Thymus (tissue), 11 donors: Measurements from ENCODE around the gene TMEM144. TPM values are rescaled to one million over a fixed set of nuclear protein-coding genes. Genes with fewer than 3 reads are reported as not detected.
A peak's percentile ranks its signal among the peaks of the same experiment; 100 is the strongest.

Source experiments
- DNase-seq, 9 donors: peaks; one replicate each; pipeline ENCODE4 v3.0.0-alpha.2; 2013; ENCODE audit warnings: low spot score in 9 of 9, low read depth in 6 of 9, missing footprints in 1 of 9
- H3K27ac ChIP-seq, 2 donors: one replicate each; pipeline ENCODE4 v1.5.1; 2013; ENCODE audit warnings: control low read depth in 1 of 2, low read depth in 1 of 2, low read length in 1 of 2, mild to moderate bottlenecking in 1 of 2, moderate library complexity in 1 of 2
- H3K27me3 ChIP-seq, 2 donors: one replicate each; pipeline ENCODE4 v1.5.1; 2013; ENCODE audit warnings: low read length in 1 of 2; ENCODE audit not compliant: control insufficient read depth in 2 of 2, insufficient read depth in 1 of 2
- H3K36me3 ChIP-seq, 2 donors: one replicate each; pipeline ENCODE4 v1.5.1; 2013; ENCODE audit warnings: low read length in 1 of 2, mild to moderate bottlenecking in 1 of 2, moderate library complexity in 1 of 2; ENCODE audit not compliant: control insufficient read depth in 2 of 2, insufficient read depth in 2 of 2
- H3K4me1 ChIP-seq, 2 donors: one replicate each; pipeline ENCODE4 v1.5.1; 2013; ENCODE audit warnings: low read length in 2 of 2; ENCODE audit not compliant: control insufficient read depth in 2 of 2, insufficient read depth in 2 of 2
- H3K4me3 ChIP-seq, 2 donors: one replicate each; pipeline ENCODE4 v1.5.1; 2013; ENCODE audit warnings: low read length in 2 of 2, control low read depth in 1 of 2, mild to moderate bottlenecking in 1 of 2
- H3K9me3 ChIP-seq, 2 donors: one replicate each; pipeline ENCODE4 v1.5.1; 2013; ENCODE audit warnings: low read length in 1 of 2, mild to moderate bottlenecking in 1 of 2; ENCODE audit not compliant: control insufficient read depth in 2 of 2, insufficient read depth in 1 of 2
- WGBS: extraction: QIAGEN DNeasy Blood & Tissue Kit; methylation state at CpG from one replicate; pipeline ENCODE4 v1.1.7; 2013; 5-methylcytosine and 5-hydroxymethylcytosine counted together
- polyA plus RNA-seq: library from polyadenylated mRNA; stranded (reverse); fragments of 200-250 nt; gene quantifications from one replicate; pipeline ENCODE4 v1.2.3, GENCODE V29; 2013
- total RNA-seq: library from RNA; stranded (reverse); fragments of 120-200 nt; gene quantifications from one replicate; pipeline ENCODE4 v1.2.4, GENCODE V29; 2013
- donor health status: healthy.

The TMEM144 gene
- total and polyA plus RNA-seq, 2 donors = 1.4 to 2.5 TPM

GRCh38 chr4:158186815-158187214, 23.5 kb upstream of the TMEM144 start:
- Histone ChIP-seq H3K4me3 (no peak overlapping the region), H3K9me3 (no peaks in the 10 kb centered on the region), H3K27me3 (no peaks in the 10 kb centered on the region), H3K27ac (no peak overlapping the region), H3K4me1 (no peaks in the 10 kb centered on the region), H3K36me3 (no peaks in the 10 kb centered on the region)
- DNase-seq = no peak
- 52% methylated on average over 2 of the region's 2 CpGs for WGBS

GRCh38 chr4:158189422-158189821, 20.9 kb upstream of the TMEM144 start:
- Histone ChIP-seq H3K9me3 (no peaks in the 10 kb centered on the region), H3K36me3 (no peaks in the 10 kb centered on the region), H3K4me3 (no peak overlapping the region), H3K4me1 (no peaks in the 10 kb centered on the region), H3K27ac (no peak overlapping the region), H3K27me3 (no peaks in the 10 kb centered on the region)
- WGBS = 100% methylated on average over 1 of the region's 1 CpG
- DNase-seq = no peak

- no peak for DNase-seq
- H3K9me3 ChIP-seq = no peaks in the 10 kb centered on the region
- H3K36me3 ChIP-seq = no peaks in the 10 kb centered on the region
- no peak overlapping the region for H3K27ac ChIP-seq
- no peaks in the 10 kb centered on the region for H3K27me3 ChIP-seq
- 54% methylated on average over 2 of the region's 2 CpGs for WGBS
- no peak overlapping the region for H3K4me3 ChIP-seq
- H3K4me1 ChIP-seq = no peaks in the 10 kb centered on the region
Observed at GRCh38 chr4:158190718-158191117, 19.6 kb upstream of the TMEM144 start.

GRCh38 chr4:158192439-158193158, 17.7 kb upstream of the TMEM144 start:
- H3K27ac ChIP-seq = no peak overlapping the region
- no peak overlapping the region for H3K4me3 ChIP-seq
- no peaks in the 10 kb centered on the region for H3K4me1 ChIP-seq
- WGBS = 94% methylated on average over 5 of the region's 5 CpGs
- no peak for DNase-seq
- H3K9me3 ChIP-seq = no peaks in the 10 kb centered on the region
- H3K36me3 ChIP-seq = no peaks in the 10 kb centered on the region
- no peaks in the 10 kb centered on the region for H3K27me3 ChIP-seq

GRCh38 chr4:158193171-158193749, 17.0 kb upstream of the TMEM144 start:
- peak in 1 of 9 donors; percentile 34 for DNase-seq
- WGBS = 33% methylated on average over 3 of the region's 3 CpGs
- Histone ChIP-seq H3K27me3 (no peaks in the 10 kb centered on the region), H3K36me3 (no peaks in the 10 kb centered on the region), H3K4me1 (no peaks in the 10 kb centered on the region), H3K4me3 (no peak overlapping the region), H3K9me3 (no peaks in the 10 kb centered on the region), H3K27ac (no peak overlapping the region)

GRCh38 chr4:158195297-158195696, 15.0 kb upstream of the TMEM144 start:
- Histone ChIP-seq H3K9me3 (no peaks in the 10 kb centered on the region), H3K27ac (no peak overlapping the region), H3K4me1 (no peaks in the 10 kb centered on the region), H3K27me3 (no peaks in the 10 kb centered on the region), H3K36me3 (no peaks in the 10 kb centered on the region), H3K4me3 (no peak overlapping the region)
- 97% methylated on average over 1 of the region's 1 CpG for WGBS
- no peak for DNase-seq

- Histone ChIP-seq H3K9me3 (no peaks in the 10 kb centered on the region), H3K4me1 (no peaks in the 10 kb centered on the region), H3K36me3 (no peaks in the 10 kb centered on the region), H3K4me3 (no peak overlapping the region), H3K27me3 (no peaks in the 10 kb centered on the region), H3K27ac (no peak overlapping the region)
- no peak for DNase-seq
- 94% methylated on average over 5 of the region's 5 CpGs for WGBS
Observed at GRCh38 chr4:158197194-158197776, 13.0 kb upstream of the TMEM144 start.

- H3K4me1 ChIP-seq = no peaks in the 10 kb centered on the region
- WGBS = 92% methylated on average over 3 of the region's 3 CpGs
- H3K27me3 ChIP-seq = no peaks in the 10 kb centered on the region
- no peaks in the 10 kb centered on the region for H3K9me3 ChIP-seq
- no peaks in the 10 kb centered on the region for H3K36me3 ChIP-seq
- DNase-seq = no peak
- H3K27ac ChIP-seq = no peak overlapping the region
- H3K4me3 ChIP-seq = no peak overlapping the region
Observed at GRCh38 chr4:158200214-158200613, 10.1 kb upstream of the TMEM144 start.

- WGBS = over 99% methylated on average over 4 of the region's 4 CpGs
- Histone ChIP-seq H3K4me3 (no peak overlapping the region), H3K4me1 (no peaks in the 10 kb centered on the region), H3K27ac (no peak overlapping the region), H3K36me3 (no peaks in the 10 kb centered on the region), H3K9me3 (no peaks in the 10 kb centered on the region), H3K27me3 (no peaks in the 10 kb centered on the region)
- no peak for DNase-seq
Observed at GRCh38 chr4:158201322-158201721, 9.0 kb upstream of the TMEM144 start.
